ENCODE data around the gene CFTR. TPM values are rescaled to one million over a fixed set of nuclear protein-coding genes. Genes with fewer than 3 reads are reported as not detected.
"Not testable (repeated sequence)": the region's sequence is repeated elsewhere in the genome, so short reads cannot be mapped to it uniquely, and the experiment has no call there.

The CFTR gene
- total and polyA plus RNA-seq, 2 of the 4 experiments (the other 2 are of a cell fraction) = 0.18 to 0.21 TPM

- POLR2A ChIA-PET (ENCODE audit: unreplicated experiment); H4K20me1 ChIP-seq (ENCODE audit: insufficient read depth, low read length); H3K9me1 ChIP-seq (ENCODE audit: insufficient read depth, low read length); H3K79me1 ChIP-seq (ENCODE audit: low read depth in 1 of 2, low read length in 2 of 2); BruUV-seq (replicated peaks); H2AK5ac ChIP-seq (ENCODE audit: low read depth, low read length); ATAC-seq (ENCODE audit: low read depth); H3K27me3 ChIP-seq (ENCODE audit: control insufficient read depth, insufficient read depth, low read length); DNase-seq; H3K18ac ChIP-seq (ENCODE audit: low read depth, low read length); H3K4me1 ChIP-seq (ENCODE audit: control insufficient read depth, insufficient read depth, low read length); H3K9me3 ChIP-seq (ENCODE audit: control insufficient read depth, insufficient read depth, low read length); H3K36me3 ChIP-seq (ENCODE audit: control insufficient read depth, insufficient read depth, low read length); H3K23ac ChIP-seq (ENCODE audit: low read depth, low read length); H4K8ac ChIP-seq (ENCODE audit: low read depth in 2 of 2, low read length in 2 of 2); H2AFZ ChIP-seq (replicated peaks; ENCODE audit: low read length, poor library complexity); H2BK5ac ChIP-seq (ENCODE audit: low read depth, low read length, poor library complexity, severe bottlenecking); H3K14ac ChIP-seq (replicated peaks; ENCODE audit: low read depth, low read length); H3K4ac ChIP-seq (ENCODE audit: low read depth, low read length); H2BK120ac ChIP-seq (ENCODE audit: low read depth, low read length); H3K56ac ChIP-seq (ENCODE audit: extremely low read depth, insufficient read depth, low read length); H4K91ac ChIP-seq (ENCODE audit: insufficient read depth, low read depth, low read length); H3K4me2 ChIP-seq (ENCODE audit: low read depth, low read length); CTCF ChIA-PET; H2BK20ac ChIP-seq (ENCODE audit: low read depth, low read length); intact Hi-C loops (cut with micrococcal nuclease); H4K5ac ChIP-seq (ENCODE audit: low read depth, low read length); H3K9ac ChIP-seq (ENCODE audit: low read depth, low read length); dilution Hi-C loops (cut with HindIII; ENCODE audit: low sequenced_read_pairs, unreplicated experiment); H2AK9ac ChIP-seq (replicated peaks; ENCODE audit: low read depth, low read length, poor library complexity); H3K4me3 ChIP-seq (ENCODE audit: insufficient read depth, low read depth, low read length); H2BK15ac ChIP-seq (ENCODE audit: low read depth, low read length); H3K27ac ChIP-seq (ENCODE audit: insufficient read depth, low read length): not testable (repeated sequence)
- in situ Hi-C loops (cut with MboI; ENCODE audit: low sequenced_read_pairs) = loop anchor here (25.0 kb wide), 1 partner anchor 771 kb away; no protein-coding TSS in a partner anchor
- no CpG with 5 or more reads among the region's 4 CpGs for WGBS, 2 experiments (ENCODE audit: extremely low coverage in 2 of 2, insufficient read length in 1 of 2)
Observed at GRCh38 chr7:117708173-117708572, 228.3 kb downstream of the CFTR start.
